GM12892 (cell line): Measurements from ENCODE around the gene CORIN.

Experiments
- POLR2A ChIP-seq: IDR thresholded peaks from 2 replicates; pipeline ENCODE4 v1.6.1; 2011; ENCODE audit warnings: low read depth, low read length, control low read depth
- POLR2AphosphoS5 ChIP-seq: IDR thresholded peaks from 2 replicates; pipeline ENCODE4 v1.6.1; 2011; ENCODE audit warnings: low read depth, low read length, control low read depth
- TAF1 ChIP-seq: IDR thresholded peaks from 2 replicates; pipeline ENCODE4 v1.6.1; 2011; ENCODE audit warnings: low read depth, mild to moderate bottlenecking, control low read depth, low read length, borderline replicate concordance

- TF ChIP-seq POLR2A (no peak), TAF1 (no peak), POLR2AphosphoS5 (no peak)
Observed at GRCh38 chr4:47577779-47578553, 259.9 kb downstream of the CORIN start.
